Islet precursor cell (in vitro differentiated cells): ENCODE results near the gene BECN2.
"Not testable (repeated sequence)": the region's sequence is repeated elsewhere in the genome, so short reads cannot be mapped to it uniquely, and the experiment has no call there.

Experiments
- DNase-seq: peaks from one replicate; pipeline ENCODE4 v3.0.0-alpha.2; 2018

Gene BECN2

GRCh38 chr1:241979926-241980325, 22.4 kb downstream of the BECN2 start:
- DNase-seq = no peak

- DNase-seq = peak; percentile 74
These were observed 28.2 kb downstream of the BECN2 start for GRCh38 chr1:241985787-241986186.

DNA sequence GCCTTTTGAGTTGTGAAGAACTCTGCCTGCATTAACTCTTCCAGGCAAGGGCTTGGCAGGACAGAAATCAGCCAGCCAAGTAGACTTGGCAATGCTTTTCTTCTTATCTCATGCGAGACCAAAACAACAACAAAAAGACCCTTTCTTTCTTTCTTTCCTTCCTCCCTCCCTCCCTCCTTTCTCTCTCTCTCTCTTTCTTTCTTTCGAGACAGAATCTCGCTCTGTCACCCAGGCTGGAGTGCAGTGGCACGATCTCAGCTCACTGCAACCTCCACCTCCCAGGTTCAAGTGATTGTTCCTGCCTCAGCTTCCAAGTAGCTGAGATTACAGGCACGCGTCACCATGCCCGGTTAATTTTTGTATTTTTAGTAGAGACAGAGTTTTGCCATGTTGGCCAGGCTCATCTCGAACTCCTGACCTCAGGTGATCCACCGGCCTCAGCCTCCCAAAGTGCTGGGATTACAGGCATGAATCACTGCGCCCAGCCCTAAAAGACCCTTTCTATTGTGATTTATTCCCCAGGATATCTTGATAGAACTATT, 30.9 kb downstream of the BECN2 start:
- DNase-seq = not testable (repeated sequence)

DNA sequence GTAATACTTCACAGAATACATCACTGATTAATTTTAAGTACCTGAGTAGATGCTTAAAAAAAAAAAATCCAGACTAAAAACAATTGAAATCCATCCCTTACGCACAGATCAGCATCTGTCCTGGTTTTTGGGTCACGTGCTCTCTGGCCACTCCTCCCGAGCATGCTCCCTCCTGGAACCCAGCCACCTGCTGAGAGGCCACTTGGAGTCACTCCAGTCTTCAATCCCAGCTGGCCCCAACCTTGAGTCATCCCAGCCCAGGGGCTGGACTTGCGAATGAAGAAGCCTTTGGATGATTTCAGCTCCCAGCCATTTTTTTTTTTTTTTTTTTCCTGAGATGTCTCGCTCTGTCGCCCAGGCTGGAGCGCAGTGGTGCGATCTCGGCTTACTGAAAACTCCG, 32.5 kb downstream of the BECN2 start:
- peak; percentile 88 for DNase-seq

GRCh38 chr1:241992734-241993133, 35.2 kb downstream of the BECN2 start:
- DNase-seq = peak; percentile 73

DNA sequence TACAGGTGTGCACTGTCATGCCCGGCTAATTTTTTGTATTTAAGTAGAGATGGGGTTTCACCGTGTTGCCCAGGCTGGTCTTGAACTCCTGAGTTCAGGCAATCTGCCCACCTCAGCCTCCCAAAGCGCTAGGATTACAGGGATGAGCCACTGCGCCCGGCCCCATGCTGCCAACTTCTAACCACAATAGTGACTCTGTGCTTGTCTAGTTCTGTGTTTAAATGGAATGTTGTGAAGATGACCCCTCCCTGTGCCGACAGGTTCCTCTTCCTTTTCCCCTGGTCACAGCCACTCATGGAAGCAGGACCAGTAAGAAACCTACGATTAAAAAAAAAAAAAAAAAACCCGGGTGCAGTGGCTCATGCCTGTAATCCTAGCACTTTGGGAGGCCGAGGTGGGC, 36.6 kb downstream of the BECN2 start:
- DNase-seq = no peak

GRCh38 chr1:241997401-241997998, 39.9 kb downstream of the BECN2 start:
- no peak for DNase-seq

DNA sequence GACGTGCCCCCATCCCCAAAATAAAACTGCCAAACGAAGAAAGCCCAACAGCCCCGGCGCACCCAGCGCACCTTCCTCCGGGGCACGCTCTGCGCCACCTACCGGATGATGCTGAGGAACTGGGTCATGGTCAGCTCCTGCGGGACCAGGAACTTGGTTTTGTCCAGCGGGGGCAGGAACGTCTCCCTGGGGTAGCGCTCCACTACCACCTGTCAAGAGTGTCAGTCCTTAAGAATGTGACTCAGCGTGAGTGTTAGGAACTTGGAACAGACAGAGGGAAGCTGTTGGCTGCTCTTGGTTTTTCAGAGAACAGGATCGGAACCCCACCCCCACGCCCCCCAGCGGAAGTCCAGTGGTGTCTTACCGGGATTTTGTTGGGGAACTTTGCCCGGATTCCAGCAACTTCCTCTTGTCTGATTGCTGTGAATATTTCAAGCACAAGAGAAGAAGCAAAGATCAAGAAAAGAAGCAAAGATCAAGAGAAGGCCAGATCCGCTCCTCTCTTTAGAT, 40.9 kb downstream of the BECN2 start:
- DNase-seq = peak; percentile 94

GRCh38 chr1:241999026-241999425, 41.5 kb downstream of the BECN2 start, which contains the start of gene MAP1LC3C:
Gene MAP1LC3C, minus strand, starts transcription at chr1:241999098. Its CDS starts 90 bp downstream, at chr1:241999008.
- DNase-seq = peak; percentile 65

DNA sequence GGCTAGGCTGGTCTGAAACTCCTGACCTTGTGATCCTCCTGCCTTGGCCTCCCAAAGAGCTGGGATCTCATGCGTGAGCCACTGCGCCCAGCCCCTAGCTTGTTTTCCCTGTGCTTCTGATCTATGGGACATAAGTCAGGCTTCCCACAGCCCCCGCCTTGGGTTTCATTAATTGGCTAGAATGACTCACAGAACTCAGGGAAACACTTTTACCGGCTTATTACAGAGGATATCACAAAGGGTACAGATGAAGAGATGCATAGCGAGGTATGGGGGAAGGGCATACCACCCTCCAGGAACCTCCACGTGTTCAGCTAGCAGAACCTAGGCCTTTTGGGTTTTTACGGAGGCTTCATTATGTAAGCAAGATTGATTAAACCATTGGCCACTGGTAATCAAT, 42.9 kb downstream of the BECN2 start:
- DNase-seq = no peak

DNA sequence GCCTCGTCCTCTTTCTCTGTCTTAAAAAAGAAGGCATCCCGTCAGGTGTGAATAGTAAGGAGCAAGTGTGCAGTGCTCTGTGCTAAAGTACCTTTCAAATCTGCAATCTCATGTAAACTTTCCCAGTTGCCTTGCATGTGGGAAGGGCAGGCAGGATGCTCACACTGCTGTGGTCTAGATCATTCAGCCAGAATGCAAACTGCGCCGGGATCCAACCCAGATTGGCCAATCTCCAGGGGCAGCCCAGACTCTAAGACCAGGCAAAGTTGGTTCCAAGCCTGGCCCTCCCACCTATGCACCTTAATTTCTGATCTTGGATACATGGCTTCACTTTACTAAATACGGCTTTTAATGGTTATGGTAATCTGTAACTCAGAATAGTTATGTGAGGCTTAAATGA, 44.5 kb downstream of the BECN2 start:
- no peak for DNase-seq

DNA sequence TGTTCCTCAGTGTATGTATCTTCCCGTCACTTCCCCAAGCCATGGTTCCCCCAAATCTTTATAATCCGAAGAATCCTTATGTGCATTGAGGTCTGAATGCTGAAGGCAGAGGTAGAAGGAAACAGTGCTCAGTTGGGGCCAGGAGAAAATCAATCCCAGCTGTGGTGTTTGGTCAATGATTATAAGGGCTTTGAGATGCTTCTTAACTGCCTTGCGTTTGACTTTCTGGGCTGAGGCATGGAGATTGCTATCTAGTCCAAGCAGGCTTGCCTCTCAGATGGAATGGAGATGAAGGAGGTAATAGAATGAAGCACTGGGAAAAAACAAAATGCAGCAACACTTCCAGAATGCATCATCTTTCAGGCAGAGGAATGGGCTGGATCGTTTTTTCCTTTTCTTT, 44.9 kb downstream of the BECN2 start:
- no peak for DNase-seq

DNA sequence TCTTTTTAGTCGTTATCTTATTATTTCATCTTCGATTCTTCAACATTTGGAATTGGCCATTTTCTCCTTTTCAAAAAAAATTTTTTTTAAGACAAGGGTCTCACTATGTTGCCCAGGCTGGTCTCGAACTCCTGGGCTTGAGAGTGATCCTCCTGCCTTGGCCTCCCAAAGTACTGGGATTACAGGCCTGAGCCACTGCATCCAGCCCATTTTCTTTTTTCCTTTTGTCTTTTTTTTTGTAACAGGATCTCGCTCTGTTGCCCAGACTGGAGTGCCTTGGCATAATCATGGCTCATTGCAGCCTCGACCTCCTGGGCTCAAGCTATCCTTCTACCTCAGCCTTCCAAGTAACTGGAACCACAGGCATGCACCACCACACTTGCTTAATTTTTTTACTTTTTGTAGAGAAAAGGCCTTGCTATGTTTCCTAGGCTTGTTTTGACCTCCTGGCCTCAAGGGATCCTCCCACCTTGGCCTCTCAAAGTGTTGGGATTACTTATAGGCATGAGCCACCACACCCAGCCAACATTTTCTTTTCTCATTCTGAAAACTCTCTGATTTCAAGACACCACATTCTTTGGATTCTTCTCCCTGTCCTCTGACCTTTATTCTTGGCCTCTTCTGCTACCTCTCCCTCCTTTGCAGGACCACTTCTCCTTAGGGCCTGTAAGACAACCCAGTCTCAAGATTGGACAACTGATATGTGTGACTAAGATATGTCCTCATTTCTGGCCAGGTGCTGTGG, 47.4 kb downstream of the BECN2 start:
- peak; percentile 79 for DNase-seq

DNA sequence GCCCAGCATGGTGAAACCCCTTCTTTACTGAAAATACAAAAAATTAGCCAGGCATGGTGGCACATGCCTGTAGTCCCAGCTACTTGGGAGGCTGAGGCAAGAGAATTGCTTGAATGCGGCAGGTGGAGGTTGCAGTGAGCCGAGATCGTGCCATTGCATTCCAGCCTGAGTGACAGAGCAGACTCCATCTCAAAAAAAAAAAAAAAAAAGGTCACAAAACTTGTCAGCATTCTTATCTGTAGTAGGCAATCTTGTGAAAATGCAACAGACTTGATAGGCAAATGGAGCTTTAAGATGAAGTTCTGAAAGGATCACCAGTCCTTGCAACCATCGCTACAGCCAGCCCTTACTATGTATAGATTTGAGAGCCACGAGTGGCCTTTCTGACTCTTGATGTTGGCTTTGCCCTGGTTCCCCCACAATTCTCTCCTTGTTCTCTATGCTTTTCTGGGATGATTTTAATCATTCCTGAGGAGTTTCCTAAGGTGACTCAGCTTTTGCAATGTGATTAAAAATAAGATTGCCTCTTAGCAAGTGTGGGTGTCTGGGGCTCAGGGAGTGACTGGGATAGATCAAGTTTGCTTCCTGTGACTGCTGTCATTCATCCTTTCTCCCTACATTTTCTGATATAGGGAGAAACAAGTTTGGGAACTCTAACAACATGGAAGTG, 48.4 kb downstream of the BECN2 start:
- no peak for DNase-seq

DNA sequence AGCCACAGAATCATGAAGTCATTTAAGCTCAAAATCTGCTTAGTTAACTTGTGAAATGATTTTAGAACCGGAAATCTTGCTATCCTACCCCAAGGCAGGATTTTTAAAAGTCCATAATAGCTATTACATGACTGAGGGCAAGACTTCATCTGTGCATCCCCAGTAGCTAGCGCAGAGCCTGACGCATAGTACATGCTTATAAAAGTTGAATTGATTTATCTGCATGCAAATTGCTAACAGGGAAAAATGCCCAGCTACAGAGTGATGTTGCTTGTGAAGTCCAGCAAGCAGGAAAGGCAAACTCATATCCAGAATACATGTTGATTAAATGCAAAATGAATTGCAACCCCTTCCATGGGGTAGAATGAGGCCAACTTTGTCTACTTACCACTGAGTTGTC, 49.4 kb downstream of the BECN2 start:
- no peak for DNase-seq
